Stimulated activated CD4-positive, alpha-beta T cell treated with anti-CD3 and anti-CD28 coated beads, TNF-alpha, amount 100 ng/mL, for 1 hour (primary cell): ENCODE data around the gene SLF2.

Experiments
- DNase-seq, 3 donors: peaks; one replicate each; pipeline ENCODE4 v3.0.0-alpha.2; 2020; ENCODE audit warnings: low read depth in 3 of 3, low spot score in 1 of 3

Gene SLF2

DNA sequence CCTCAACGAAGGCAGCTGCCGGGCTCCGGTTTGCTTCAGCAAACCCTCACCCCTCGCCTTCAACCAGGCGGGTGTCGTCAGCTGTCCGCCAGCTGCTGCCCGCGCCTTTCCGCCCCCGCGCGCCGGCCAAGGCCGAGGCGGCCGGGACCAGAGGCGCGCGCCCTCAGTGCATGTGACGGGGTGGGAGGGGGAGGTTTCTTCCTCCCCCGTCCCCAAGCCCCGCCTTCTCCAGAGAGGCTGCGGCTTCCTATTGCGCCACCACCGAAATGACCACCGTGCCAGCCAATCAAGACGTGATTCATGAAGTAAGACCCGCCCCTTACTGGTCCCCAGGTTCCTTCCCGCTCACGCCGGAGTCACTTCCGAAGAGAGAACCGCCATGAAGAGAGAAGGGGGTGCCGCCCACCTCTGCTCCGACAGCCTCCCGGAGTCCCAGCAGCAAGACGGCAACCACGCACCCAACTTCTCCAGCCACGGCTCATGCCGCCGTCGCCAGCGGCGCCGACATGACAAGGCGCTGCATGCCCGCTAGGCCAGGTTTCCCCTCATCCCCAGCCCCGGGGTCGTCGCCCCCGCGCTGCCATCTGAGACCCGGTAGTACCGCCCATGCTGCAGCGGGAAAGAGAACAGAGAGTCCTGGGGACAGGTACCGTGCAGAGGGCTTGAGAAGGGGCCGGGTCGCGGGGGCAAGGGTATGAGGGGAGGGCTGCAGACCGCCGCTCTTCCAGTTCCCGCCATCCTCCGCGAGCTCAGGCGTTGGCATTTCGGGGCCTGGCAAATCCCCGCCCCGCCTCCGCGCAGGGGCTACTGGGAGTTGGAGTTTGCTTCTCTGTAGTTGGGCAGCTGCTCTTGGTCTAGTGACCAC, at the start of gene SLF2:
TSS of gene SLF2 (plus strand) at position 359 of the 865 bp plus-strand sequence. CDS start at position 507, 148 bp downstream.
- peak; percentile 77 to 82 (median 79) for DNase-seq

GRCh38 chr10:100863433-100863832, 49.3 kb upstream of the SLF2 start:
- no peak for DNase-seq

GRCh38 chr10:100864036-100864885, 48.5 kb upstream of the SLF2 start:
- DNase-seq = no peak

DNA sequence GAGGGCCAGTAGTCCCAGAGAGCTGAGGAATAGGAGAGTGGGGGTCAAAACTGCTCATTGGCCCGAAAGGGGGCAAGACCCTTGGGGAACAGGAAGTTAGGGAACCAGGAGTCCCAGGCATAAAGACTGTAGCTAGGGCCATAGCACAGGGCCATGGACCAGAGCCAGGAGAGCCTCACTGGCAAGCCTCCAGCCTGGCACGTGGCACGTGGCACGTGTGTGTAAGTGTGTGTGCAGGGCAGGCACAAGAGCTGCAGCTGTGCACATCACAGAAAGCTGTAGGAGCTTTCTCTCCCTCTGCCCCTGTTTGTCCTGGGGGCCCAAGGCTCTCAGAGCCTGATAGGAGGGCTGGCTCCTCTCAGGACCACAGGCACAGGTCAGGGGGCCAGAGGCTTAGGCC, 47.8 kb upstream of the SLF2 start:
- DNase-seq = no peak

- DNase-seq = no peak
Observed at GRCh38 chr10:100866010-100866409, 46.8 kb upstream of the SLF2 start.

- DNase-seq = no peak
Observed at GRCh38 chr10:100866575-100867098, 46.1 kb upstream of the SLF2 start.

GRCh38 chr10:100867261-100867963, 45.4 kb upstream of the SLF2 start:
- DNase-seq = no peak

- no peak for DNase-seq
Observed at GRCh38 chr10:100868382-100868781, 44.4 kb upstream of the SLF2 start.

GRCh38 chr10:100869399-100869798, 43.4 kb upstream of the SLF2 start:
- no peak for DNase-seq

DNA sequence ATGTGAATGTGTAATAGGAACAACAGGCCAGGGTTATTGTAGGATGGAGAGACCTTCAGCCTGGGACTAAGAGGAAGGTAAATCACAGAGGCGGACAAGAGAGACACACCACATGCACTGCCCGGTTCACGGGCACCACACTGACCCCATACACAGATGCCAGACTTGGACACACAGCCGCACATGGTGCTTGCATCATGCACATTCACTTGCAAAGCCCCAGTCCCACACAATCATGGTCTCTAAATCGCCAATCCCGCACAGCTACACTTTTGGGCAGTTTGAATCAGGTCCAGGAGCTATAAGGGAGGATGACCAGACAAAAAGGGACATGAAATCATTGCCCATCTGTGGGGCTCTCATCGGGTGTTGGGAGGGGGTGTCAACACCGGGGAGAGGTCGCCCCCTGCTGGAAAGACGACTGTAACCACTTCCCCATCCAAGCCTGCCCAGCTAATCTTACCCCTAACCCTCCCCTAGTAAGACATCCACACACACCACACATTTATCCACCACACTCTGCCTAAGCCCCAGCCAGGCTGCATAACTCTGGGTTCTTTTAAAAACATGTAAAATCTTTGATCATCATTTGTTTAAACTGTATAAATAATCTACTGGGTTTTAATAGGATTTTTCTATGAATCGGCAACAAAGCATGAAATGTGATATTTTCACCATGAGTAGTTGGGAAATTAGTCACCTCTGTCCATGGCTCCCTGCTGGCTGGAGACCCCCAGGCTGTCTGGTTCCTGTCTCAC, 40.5 kb upstream of the SLF2 start:
- peak in 1 of 3 donors; percentile 38 for DNase-seq

- DNase-seq = no peak
Observed at GRCh38 chr10:100873146-100873826, 39.5 kb upstream of the SLF2 start.

GRCh38 chr10:100873827-100874326, 38.9 kb upstream of the SLF2 start:
- no peak for DNase-seq

- no peak for DNase-seq
Observed at GRCh38 chr10:100874702-100875483, 37.9 kb upstream of the SLF2 start.

DNA sequence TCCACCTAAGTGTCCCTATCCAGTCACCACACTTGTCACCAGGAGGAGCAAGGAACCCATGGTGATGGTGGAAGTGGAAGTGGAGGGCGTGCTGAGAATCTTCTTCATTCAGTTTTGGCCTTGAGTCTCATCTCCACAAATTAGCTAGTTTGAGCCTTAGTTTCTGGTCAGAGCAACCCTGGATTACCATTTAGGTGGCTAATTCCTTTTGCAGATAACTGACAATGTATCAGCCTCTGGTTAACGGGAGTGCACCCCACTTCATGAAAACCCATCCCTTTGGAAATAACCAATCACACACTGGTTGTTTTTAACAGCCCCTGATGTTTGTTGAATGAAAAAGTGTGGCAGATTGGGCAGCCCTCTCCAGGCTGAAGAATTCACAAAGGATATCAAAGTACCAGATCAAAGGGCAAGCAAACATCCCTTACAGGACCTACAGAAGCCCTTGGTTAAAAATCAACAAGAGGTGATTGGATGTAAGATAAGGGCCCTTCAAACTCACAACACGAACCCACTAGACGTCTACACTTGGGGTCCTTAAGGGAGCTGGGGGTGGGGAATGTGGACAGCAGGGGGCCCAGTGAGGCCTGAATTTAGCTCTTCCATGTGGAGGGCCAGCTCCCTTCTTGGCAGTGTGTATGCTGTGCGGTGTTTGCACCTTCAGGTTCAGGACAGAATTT, 37.1 kb upstream of the SLF2 start:
- DNase-seq = no peak

GRCh38 chr10:100876585-100877460, 35.9 kb upstream of the SLF2 start:
- no peak for DNase-seq

DNA sequence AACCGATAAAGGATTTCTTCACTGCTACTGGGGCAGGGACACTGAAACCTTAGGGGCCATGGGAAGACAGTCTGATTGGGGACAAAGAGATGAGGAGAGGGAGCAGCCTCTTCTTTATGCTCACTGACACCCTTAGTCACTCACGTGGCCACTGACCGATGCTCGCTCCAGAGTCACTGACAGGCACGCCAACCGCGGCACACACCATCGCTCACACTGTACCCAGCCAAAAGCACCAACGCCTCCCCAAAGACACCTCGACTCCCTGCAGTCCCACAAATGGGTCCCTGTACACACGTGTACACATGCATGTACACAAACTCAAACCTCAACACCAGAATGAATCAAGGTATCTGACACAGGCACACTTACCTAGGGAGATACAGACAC, 35.3 kb upstream of the SLF2 start:
- DNase-seq = no peak

DNA sequence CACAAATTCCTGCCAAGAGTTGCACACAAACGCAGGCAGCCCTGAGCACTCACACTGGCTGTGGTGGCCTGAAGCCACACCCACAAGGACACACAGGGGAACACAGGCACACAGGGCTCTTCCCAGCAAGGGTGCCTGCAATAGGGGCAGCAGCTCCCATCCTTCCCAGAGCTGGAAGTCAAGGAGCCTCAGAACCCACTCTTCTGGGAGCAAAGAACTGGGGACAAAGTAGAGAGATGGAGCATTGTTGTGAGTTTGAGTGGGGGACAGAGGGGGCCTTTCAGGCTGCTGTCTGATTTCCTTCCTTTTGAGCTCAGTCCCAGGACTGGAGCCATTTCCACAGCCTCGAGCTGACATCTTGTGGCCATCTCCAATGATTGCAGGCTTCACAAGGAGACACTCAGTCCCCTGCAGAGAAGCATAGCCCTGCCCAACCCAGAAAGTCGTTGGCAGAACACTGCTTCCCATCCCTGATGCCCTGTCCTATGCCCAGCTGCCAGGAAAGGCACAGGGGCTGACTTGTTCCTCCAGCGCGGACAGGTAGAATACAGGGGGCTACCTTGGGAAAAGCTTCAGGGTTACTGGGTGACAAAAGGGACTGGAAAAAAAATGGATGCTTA, 34.4 kb upstream of the SLF2 start:
- DNase-seq = no peak
